Measurements from ENCODE around the gene MRPL43. TPM values are rescaled to one million over a fixed set of nuclear protein-coding genes. Genes with fewer than 3 reads are reported as not detected.
A peak's percentile ranks its signal among the peaks of the same experiment; 100 is the strongest.

Gene MRPL43
- total RNA-seq, 2 experiments from 2014 or later = 45.0 to 47.3 TPM

DNA sequence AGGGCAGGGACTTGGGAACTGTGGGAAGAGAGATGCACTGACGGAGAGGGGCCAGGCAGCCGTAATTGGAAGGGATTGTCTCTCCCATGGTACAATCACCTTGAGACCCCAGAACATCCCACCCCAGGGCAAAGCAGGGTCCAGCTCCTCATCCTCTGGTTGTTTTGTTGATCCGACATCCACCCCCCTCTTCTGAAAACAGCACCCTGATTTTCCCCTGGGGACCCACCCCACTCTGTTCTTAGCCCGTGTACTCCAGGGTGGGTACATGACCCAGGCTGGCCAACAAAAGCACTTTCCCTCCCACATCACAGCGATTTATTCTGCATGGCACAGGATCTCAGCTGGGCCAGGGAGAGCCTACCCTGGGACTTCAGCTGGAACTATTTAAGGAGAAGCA is 29.5 kb upstream of the MRPL43 start:
- H3K27me3 Mint-ChIP-seq (ENCODE audit: low read depth) = peaks cover 43% of the 10 kb centered on the region
- no peaks in the 10 kb centered on the region for H3K9me3 Mint-ChIP-seq
- H3K27ac Mint-ChIP-seq = no peak overlapping the region
- H3K4me1 Mint-ChIP-seq (ENCODE audit: low read depth) = peaks cover 18% of the 10 kb centered on the region
- H3K36me3 Mint-ChIP-seq (ENCODE audit: low read depth) = no peaks in the 10 kb centered on the region
- CTCF ChIA-PET = interaction anchor here (0.6 to 7.2 kb wide), 11 partner anchors 10 to 125 kb away, joined by 3 to 94 read pairs (median 6); partner anchors contain the start of genes LZTS2, PDZD7 and SFXN3
- intact Hi-C loops (cut with micrococcal nuclease) = no loop called here
- H3K4me3 Mint-ChIP-seq = no peak overlapping the region
- DNase-seq = no peak

GRCh38 chr10:101015582-101015973 is 28.3 kb upstream of the MRPL43 start:
- Mint-ChIP-seq H3K27ac (no peak overlapping the region), H3K36me3 (ENCODE audit: low read depth) (no peaks in the 10 kb centered on the region), H3K9me3 (no peaks in the 10 kb centered on the region), H3K27me3 (ENCODE audit: low read depth) (peaks cover 41% of the 10 kb centered on the region), H3K4me1 (ENCODE audit: low read depth) (peaks cover 18% of the 10 kb centered on the region), H3K4me3 (no peak overlapping the region)
- CTCF ChIA-PET = interaction anchor here (1.1 to 7.2 kb wide), 15 partner anchors 8 to 82 kb away, joined by 3 to 94 read pairs (median 7); partner anchors contain the start of genes LZTS2, PDZD7 and SFXN3
- intact Hi-C loops (cut with micrococcal nuclease) = loop anchor here (2.0 kb wide), 1 partner anchor 139 kb away; no protein-coding TSS in a partner anchor
- DNase-seq = no peak

GRCh38 chr10:101014966-101015581 is 27.8 kb upstream of the MRPL43 start:
- peaks cover 18% of the 10 kb centered on the region for H3K4me1 Mint-ChIP-seq (ENCODE audit: low read depth)
- H3K27ac Mint-ChIP-seq = no peak overlapping the region
- peaks cover 41% of the 10 kb centered on the region for H3K27me3 Mint-ChIP-seq (ENCODE audit: low read depth)

GRCh38 chr10:101014230-101014884 is 27.1 kb upstream of the MRPL43 start:
- intact Hi-C loops (cut with micrococcal nuclease) = loop anchor here (1.0 to 5.0 kb wide), 7 partner anchors 15 to 581 kb away; partner anchors contain the start of genes LZTS2 and SEMA4G
- Mint-ChIP-seq H3K27ac (no peak overlapping the region), H3K36me3 (ENCODE audit: low read depth) (no peaks in the 10 kb centered on the region), H3K27me3 (ENCODE audit: low read depth) (peaks cover 38% of the 10 kb centered on the region), H3K4me1 (ENCODE audit: low read depth) (peaks cover 16% of the 10 kb centered on the region), H3K9me3 (no peaks in the 10 kb centered on the region), H3K4me3 (no peak overlapping the region)
- peak; percentile 85 for DNase-seq
- CTCF ChIA-PET = interaction anchor here (0.6 to 7.2 kb wide), 40 partner anchors 9 to 1615 kb away, joined by 3 to 94 read pairs (median 4); partner anchors contain the start of genes LZTS2, PDZD7 and SFXN3

More at GRCh38 chr10:101014966-101015581, 27.8 kb upstream of the MRPL43 start:
- no peak for DNase-seq
- H3K36me3 Mint-ChIP-seq (ENCODE audit: low read depth) = no peaks in the 10 kb centered on the region
- no peak overlapping the region for H3K4me3 Mint-ChIP-seq
- CTCF ChIA-PET = interaction anchor here (0.7 to 7.2 kb wide), 31 partner anchors 8 to 454 kb away, joined by 3 to 94 read pairs (median 5); partner anchors contain the start of genes LZTS2, PDZD7 and SFXN3
- no peaks in the 10 kb centered on the region for H3K9me3 Mint-ChIP-seq
- intact Hi-C loops (cut with micrococcal nuclease) = loop anchor here (1.0 to 5.0 kb wide), 7 partner anchors 16 to 582 kb away; partner anchors contain the start of genes LZTS2 and SEMA4G

GRCh38 chr10:101013365-101013825 is 26.1 kb upstream of the MRPL43 start:
- Mint-ChIP-seq H3K9me3 (no peaks in the 10 kb centered on the region), H3K36me3 (ENCODE audit: low read depth) (no peaks in the 10 kb centered on the region), H3K27ac (no peak overlapping the region), H3K27me3 (ENCODE audit: low read depth) (peaks cover 35% of the 10 kb centered on the region), H3K4me1 (ENCODE audit: low read depth) (peaks cover 13% of the 10 kb centered on the region), H3K4me3 (no peak overlapping the region)
- DNase-seq = no peak
- intact Hi-C loops (cut with micrococcal nuclease) = loop anchor here (5.0 kb wide), 3 partner anchors 46 to 271 kb away; partner anchors contain the start of gene SEMA4G
- CTCF ChIA-PET = interaction anchor here (0.7 to 7.2 kb wide), 15 partner anchors 8 to 137 kb away, joined by 3 to 94 read pairs (median 7); partner anchors contain the start of genes LZTS2, PDZD7 and SFXN3

DNA sequence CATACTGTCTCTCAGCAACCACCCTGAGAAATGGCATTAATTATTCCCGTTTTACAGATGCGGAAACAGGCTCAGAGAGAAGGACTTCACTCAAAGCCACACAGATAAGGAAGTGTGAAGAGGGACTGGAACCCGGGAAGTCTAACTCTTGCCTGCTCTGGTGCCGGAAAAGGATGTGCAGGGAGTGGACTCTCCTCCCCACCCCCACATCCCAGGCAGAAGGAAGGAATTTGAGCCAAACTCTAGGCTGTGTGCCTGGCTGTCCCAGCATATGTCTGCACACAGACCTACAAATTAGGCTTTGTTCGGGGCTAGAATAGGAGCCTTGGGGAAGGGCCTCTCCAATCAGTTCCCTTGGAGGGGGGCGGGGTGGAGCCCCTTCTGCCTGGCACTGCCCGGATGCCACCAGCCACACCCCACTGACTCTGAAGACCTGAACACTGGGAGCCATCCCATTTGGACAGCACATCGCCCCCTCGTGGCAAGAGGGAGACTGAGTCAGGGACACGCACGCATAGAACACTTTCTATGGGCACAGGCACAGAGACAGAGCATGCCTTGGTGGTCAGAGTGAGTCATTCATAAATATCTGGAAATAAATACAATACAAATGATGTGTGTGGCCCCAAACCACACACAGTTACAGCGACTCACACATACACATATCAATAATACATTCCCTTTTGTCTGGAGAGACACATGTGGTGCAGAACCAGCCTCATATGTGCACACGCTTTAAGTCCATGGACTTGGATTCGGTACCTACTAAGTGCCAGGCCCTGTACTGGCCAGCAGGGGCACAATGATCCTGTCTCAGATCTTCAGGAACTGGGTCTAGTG is 25.4 kb upstream of the MRPL43 start:
- Mint-ChIP-seq H3K4me3 (no peak overlapping the region), H3K36me3 (ENCODE audit: low read depth) (no peaks in the 10 kb centered on the region), H3K27ac (no peak overlapping the region), H3K27me3 (ENCODE audit: low read depth) (peaks cover 29% of the 10 kb centered on the region), H3K9me3 (no peaks in the 10 kb centered on the region), H3K4me1 (ENCODE audit: low read depth) (peaks cover 12% of the 10 kb centered on the region)
- CTCF ChIA-PET = interaction anchor here (0.9 to 1.9 kb wide), 4 partner anchors 9 to 30 kb away, joined by 3 to 11 read pairs (median 5); no protein-coding TSS in a partner anchor
- peak; percentile 85 for DNase-seq
- intact Hi-C loops (cut with micrococcal nuclease) = loop anchor here (5.0 kb wide), 3 partner anchors 45 to 270 kb away; partner anchors contain the start of gene SEMA4G

- CTCF ChIA-PET = interaction anchor here (0.9 to 1.9 kb wide), 7 partner anchors 8 to 39 kb away, joined by 3 to 11 read pairs (median 4); no protein-coding TSS in a partner anchor
- no peaks in the 10 kb centered on the region for H3K9me3 Mint-ChIP-seq
- peaks cover 12% of the 10 kb centered on the region for H3K4me1 Mint-ChIP-seq (ENCODE audit: low read depth)
- intact Hi-C loops (cut with micrococcal nuclease) = loop anchor here (5.0 kb wide), 3 partner anchors 44 to 269 kb away; partner anchors contain the start of gene SEMA4G
- no peak overlapping the region for H3K4me3 Mint-ChIP-seq
- H3K36me3 Mint-ChIP-seq (ENCODE audit: low read depth) = no peaks in the 10 kb centered on the region
- no peak overlapping the region for H3K27ac Mint-ChIP-seq
- no peak for DNase-seq
- H3K27me3 Mint-ChIP-seq (ENCODE audit: low read depth) = peaks cover 21% of the 10 kb centered on the region
Observed at GRCh38 chr10:101011517-101012423, 24.5 kb upstream of the MRPL43 start.

- H3K9me3 Mint-ChIP-seq = no peaks in the 10 kb centered on the region
- DNase-seq = no peak
- intact Hi-C loops (cut with micrococcal nuclease) = loop anchor here (5.0 kb wide), 3 partner anchors 43 to 268 kb away; partner anchors contain the start of gene SEMA4G
- H3K36me3 Mint-ChIP-seq (ENCODE audit: low read depth) = no peaks in the 10 kb centered on the region
- peaks cover 14% of the 10 kb centered on the region for H3K27me3 Mint-ChIP-seq (ENCODE audit: low read depth)
- no peak overlapping the region for H3K4me3 Mint-ChIP-seq
- peaks cover 12% of the 10 kb centered on the region for H3K4me1 Mint-ChIP-seq (ENCODE audit: low read depth)
- CTCF ChIA-PET = interaction anchor here (1.5 kb wide), 1 partner anchor 19 kb away, joined by 3 read pairs; no protein-coding TSS in a partner anchor
- no peak overlapping the region for H3K27ac Mint-ChIP-seq
Observed at GRCh38 chr10:101010329-101010728, 23.0 kb upstream of the MRPL43 start.

- Mint-ChIP-seq H3K9me3 (no peaks in the 10 kb centered on the region), H3K4me1 (ENCODE audit: low read depth) (peaks cover 10% of the 10 kb centered on the region), H3K27ac (no peak overlapping the region), H3K36me3 (ENCODE audit: low read depth) (no peaks in the 10 kb centered on the region), H3K4me3 (no peak overlapping the region), H3K27me3 (ENCODE audit: low read depth) (peaks cover 5% of the 10 kb centered on the region)
- CTCF ChIA-PET = interaction anchor here (1.5 to 4.6 kb wide), 2 partner anchors 9 to 18 kb away, joined by 3 to 30 read pairs; no protein-coding TSS in a partner anchor
- DNase-seq = no peak
- intact Hi-C loops (cut with micrococcal nuclease) = no loop called here
Observed at GRCh38 chr10:101008823-101009423, 21.6 kb upstream of the MRPL43 start.
